Activated B cell treated with CpG ODN at 0.5 μM for 24 hours (primary cell): ENCODE measurements around the gene CISTR. TPM values are rescaled to one million over a fixed set of nuclear protein-coding genes. Genes with fewer than 3 reads are reported as not detected.

ENCODE experiments used
- ATAC-seq: fragments of 200-7000 bp; cut with Tn5 transposase; one replicate; pipeline ENCODE4 v1.10.0; 2021; ENCODE audit warnings: low read depth, mild to moderate bottlenecking, moderate library complexity
- CTCF ChIA-PET: fragments of 350-600 bp; sonication (Branson Sonifier 250); formaldehyde crosslinking; loops from one replicate; lab custom pipeline; 2021; ENCODE audit warnings: antibody characterized with exemption; lab: Charles Lee
- POLR2A ChIA-PET: fragments of 350-600 bp; sonication (Branson Sonifier 250); formaldehyde crosslinking; loops from one replicate; lab custom pipeline; 2021; ENCODE audit warnings: antibody characterized with exemption; lab: Charles Lee
- DNase-seq: peaks from one replicate; pipeline ENCODE4 v3.0.0; 2022
- H3K27ac Mint-ChIP-seq: one replicate; pipeline ENCODE4 v1.8.0; 2020; ENCODE audit warnings: mixed read lengths
- H3K27me3 Mint-ChIP-seq: one replicate; pipeline ENCODE4 v1.8.0; 2021; ENCODE audit warnings: mixed read lengths
- H3K36me3 Mint-ChIP-seq: one replicate; pipeline ENCODE4 v1.8.0; 2021; ENCODE audit warnings: low read depth, mixed read lengths
- H3K4me1 Mint-ChIP-seq: one replicate; pipeline ENCODE4 v1.8.0; 2021; ENCODE audit warnings: mixed read lengths
- H3K4me3 Mint-ChIP-seq: one replicate; pipeline ENCODE4 v1.8.0; 2020; ENCODE audit warnings: mild to moderate bottlenecking, mixed read lengths
- H3K9me3 Mint-ChIP-seq: one replicate; pipeline ENCODE4 v1.8.0; 2020; ENCODE audit warnings: mixed read lengths
- intact Hi-C: fragments of 100-400 bp; cut with micrococcal nuclease; formaldehyde crosslinking; loops from one replicate; pipeline ENCODE4 v1.15.1; 2024
- total RNA-seq: library from RNA; stranded (reverse); gene quantifications from 2 replicates; pipeline ENCODE4 v1.2.3, GENCODE V29; 2022
- TF ChIP-seq, protein P1 (sequence below): fragments of 200-600 bp; IDR thresholded peaks from one replicate; pipeline ENCODE4 v1.8.0; 2022; ENCODE audit warnings: antibody characterized with exemption, mild to moderate bottlenecking

CISTR gene
- total RNA-seq, 1 donor from 2014 or later: not detected

DNA sequence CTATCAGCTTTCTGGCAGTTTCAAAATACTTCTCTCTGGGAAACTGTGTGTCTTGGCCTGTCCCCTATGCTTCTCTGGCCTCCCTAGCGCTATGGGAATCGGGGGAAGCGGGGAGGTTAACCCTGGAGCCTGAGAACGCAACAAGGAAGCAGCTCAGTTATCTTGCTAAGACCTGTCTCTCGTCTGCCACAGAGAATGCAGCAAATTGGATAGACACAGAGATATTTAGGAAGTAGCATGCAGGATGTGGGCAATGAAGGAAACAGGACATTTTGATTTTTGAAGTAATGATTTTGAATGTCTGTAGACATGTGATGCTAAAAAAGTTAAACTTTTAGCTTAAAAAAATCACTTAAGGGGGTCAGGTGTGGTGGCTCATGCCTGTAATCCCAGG, 18.0 kb downstream of the CISTR start:
- H3K4me1 Mint-ChIP-seq: peaks cover 8% of the 10 kb centered on the region
- no peaks in the 10 kb centered on the region for H3K9me3 Mint-ChIP-seq
- TF ChIP-seq, protein P1, sequence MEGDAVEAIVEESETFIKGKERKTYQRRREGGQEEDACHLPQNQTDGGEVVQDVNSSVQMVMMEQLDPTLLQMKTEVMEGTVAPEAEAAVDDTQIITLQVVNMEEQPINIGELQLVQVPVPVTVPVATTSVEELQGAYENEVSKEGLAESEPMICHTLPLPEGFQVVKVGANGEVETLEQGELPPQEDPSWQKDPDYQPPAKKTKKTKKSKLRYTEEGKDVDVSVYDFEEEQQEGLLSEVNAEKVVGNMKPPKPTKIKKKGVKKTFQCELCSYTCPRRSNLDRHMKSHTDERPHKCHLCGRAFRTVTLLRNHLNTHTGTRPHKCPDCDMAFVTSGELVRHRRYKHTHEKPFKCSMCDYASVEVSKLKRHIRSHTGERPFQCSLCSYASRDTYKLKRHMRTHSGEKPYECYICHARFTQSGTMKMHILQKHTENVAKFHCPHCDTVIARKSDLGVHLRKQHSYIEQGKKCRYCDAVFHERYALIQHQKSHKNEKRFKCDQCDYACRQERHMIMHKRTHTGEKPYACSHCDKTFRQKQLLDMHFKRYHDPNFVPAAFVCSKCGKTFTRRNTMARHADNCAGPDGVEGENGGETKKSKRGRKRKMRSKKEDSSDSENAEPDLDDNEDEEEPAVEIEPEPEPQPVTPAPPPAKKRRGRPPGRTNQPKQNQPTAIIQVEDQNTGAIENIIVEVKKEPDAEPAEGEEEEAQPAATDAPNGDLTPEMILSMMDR: no peak
- intact Hi-C loops: no loop called here
- no peak overlapping the region for H3K27ac Mint-ChIP-seq
- POLR2A ChIA-PET: no interaction called here
- ATAC-seq: no peak
- no peak for DNase-seq
- no peaks in the 10 kb centered on the region for H3K36me3 Mint-ChIP-seq
- CTCF ChIA-PET: interaction anchor here (0.6 to 13.0 kb wide), 3 partner anchors 11 to 58 kb away, joined by 3 to 138 read pairs (median 3); partner anchors contain the start of gene ATP5MC2
- H3K27me3 Mint-ChIP-seq: peaks cover 45% of the 10 kb centered on the region
- no peak overlapping the region for H3K4me3 Mint-ChIP-seq

DNA sequence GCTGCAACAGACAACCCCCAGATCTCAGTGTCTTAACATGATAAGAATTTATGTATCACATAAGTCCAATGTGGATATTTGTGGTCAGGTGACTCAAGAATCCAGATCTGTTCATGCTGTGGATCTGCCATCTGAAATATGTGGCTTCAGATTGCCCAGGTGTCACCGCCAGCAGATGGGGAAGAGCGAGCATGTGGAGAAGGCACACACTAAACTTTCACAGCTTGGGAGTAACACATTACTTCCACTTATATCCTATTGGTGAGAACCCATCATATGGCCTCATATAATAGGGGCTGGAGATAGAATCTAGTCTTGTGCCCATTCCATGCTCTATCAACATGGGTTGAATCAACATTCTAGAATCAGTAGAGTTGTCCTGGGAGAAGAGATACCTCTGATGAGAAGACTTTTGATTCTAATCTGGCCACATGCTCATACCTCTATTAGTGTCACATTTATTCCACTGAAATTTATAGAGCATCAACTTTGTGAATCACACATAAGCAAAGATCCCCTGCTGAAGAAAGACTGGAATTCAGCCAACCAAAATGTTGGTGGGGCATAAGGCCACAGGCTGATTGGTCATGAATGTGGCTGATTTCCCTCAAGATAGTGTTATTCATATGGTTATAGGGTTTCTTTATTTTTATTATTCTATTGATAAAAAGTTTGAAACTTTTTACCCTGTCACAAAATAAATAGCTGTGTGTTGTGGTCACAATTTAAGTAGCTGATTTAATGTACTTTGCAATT, 18.6 kb downstream of the CISTR start:
- Mint-ChIP-seq H3K27ac (no peak overlapping the region), H3K9me3 (no peaks in the 10 kb centered on the region), H3K4me3 (no peak overlapping the region), H3K36me3 (no peaks in the 10 kb centered on the region), H3K4me1 (peaks cover 4% of the 10 kb centered on the region), H3K27me3 (peaks cover 41% of the 10 kb centered on the region)
- DNase-seq: no peak
- TF ChIP-seq, protein P1: no peak
- intact Hi-C loops: no loop called here
- no peak for ATAC-seq
- CTCF ChIA-PET: interaction anchor here (0.6 to 13.0 kb wide), 4 partner anchors 12 to 57 kb away, joined by 3 to 138 read pairs (median 4); partner anchors contain the start of gene ATP5MC2
- POLR2A ChIA-PET: interaction anchor here (0.9 kb wide), 1 partner anchor 21 kb away, joined by 3 read pairs; no protein-coding TSS in a partner anchor

DNA sequence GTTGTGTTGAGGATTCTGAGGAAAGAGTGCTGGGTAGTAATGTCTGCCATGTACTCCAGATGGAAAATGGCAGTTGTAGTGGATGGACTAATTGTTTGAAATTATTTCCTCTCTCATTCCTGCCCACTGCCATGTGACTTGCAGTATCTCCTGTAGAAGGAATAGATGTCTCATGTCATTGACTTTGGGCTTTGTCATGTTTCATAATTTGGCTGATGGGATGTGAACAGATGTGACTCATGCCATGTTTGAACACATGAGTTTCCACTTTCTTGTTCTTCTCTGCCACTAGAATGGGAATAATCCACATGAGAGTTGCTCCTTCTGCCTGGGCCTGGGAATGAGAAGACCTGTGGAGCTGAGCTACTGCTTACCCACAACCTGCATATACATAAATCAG, 22.1 kb downstream of the CISTR start:
- no peak overlapping the region for H3K27ac Mint-ChIP-seq
- no peaks in the 10 kb centered on the region for H3K9me3 Mint-ChIP-seq
- H3K27me3 Mint-ChIP-seq: peaks cover 10% of the 10 kb centered on the region
- H3K4me1 Mint-ChIP-seq: peaks cover 24% of the 10 kb centered on the region
- H3K4me3 Mint-ChIP-seq: no peak overlapping the region
- ChIA-PET CTCF (interaction anchor here (0.9 to 13.0 kb wide), 2 partner anchors 15 to 27 kb away, joined by 3 to 138 read pairs; no protein-coding TSS in a partner anchor), POLR2A (no interaction called here)
- TF ChIP-seq, protein P1: no peak
- DNase-seq: no peak
- intact Hi-C loops: loop anchor here (5.0 to 10.0 kb wide), 3 partner anchors 347 to 665 kb away; partner anchors contain the start of genes AAAS and SP1
- peaks cover 6% of the 10 kb centered on the region for H3K36me3 Mint-ChIP-seq
- ATAC-seq: no peak

DNA sequence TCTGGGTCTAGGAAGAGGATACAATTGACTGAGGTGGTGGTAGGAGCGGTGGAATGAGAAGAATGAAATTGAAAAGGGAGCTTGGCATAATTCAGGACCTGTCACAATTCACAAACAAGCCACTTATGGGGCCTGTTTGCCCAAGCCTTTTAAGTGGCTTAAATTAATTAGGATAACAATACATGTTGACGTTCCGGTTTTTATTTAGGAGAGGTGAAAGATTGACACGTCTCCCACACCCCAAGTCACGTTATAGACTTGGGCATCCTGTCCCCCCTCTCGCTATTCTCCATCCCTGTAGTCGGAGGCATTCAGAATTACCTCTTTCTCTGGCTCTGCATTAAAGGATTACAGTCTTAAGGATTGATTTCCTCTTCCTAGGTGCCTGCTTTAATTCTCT, 23.6 kb downstream of the CISTR start:
- H3K27me3 Mint-ChIP-seq: peaks cover 5% of the 10 kb centered on the region
- peak overlapping the region; percentile 88 for H3K27ac Mint-ChIP-seq
- CTCF ChIA-PET: interaction anchor here (0.6 to 13.0 kb wide), 8 partner anchors 10 to 525 kb away, joined by 3 to 138 read pairs (median 4); partner anchors contain the start of gene ATP5MC2
- POLR2A ChIA-PET: interaction anchor here (0.6 to 2.7 kb wide), 5 partner anchors 11 to 552 kb away, joined by 3 to 11 read pairs (median 7); partner anchors contain the start of genes ATP5MC2 and HNRNPA1
- DNase-seq (no peak), ATAC-seq (no peak)
- peak overlapping the region; percentile 97 for H3K4me3 Mint-ChIP-seq
- peaks cover 18% of the 10 kb centered on the region for H3K36me3 Mint-ChIP-seq
- peaks cover 24% of the 10 kb centered on the region for H3K4me1 Mint-ChIP-seq
- H3K9me3 Mint-ChIP-seq: no peaks in the 10 kb centered on the region
- intact Hi-C loops: loop anchor here (5.0 to 10.0 kb wide), 3 partner anchors 346 to 667 kb away; partner anchors contain the start of genes AAAS and SP1
- TF ChIP-seq, protein P1: no peak
